Psoas muscle (tissue), 8 donors: ENCODE data around the gene CLEC4A. TPM values are rescaled to one million over a fixed set of nuclear protein-coding genes. Genes with fewer than 3 reads are reported as not detected.
"Not testable (repeated sequence)": the region's sequence is repeated elsewhere in the genome, so short reads cannot be mapped to it uniquely, and the experiment has no call there.

ENCODE experiments used
- ATAC-seq, 4 donors: fragments of 200-7000 bp; cut with Tn5 transposase; one replicate each; pipeline ENCODE4 v1.9.1; 2020; ENCODE audit warnings: moderate library complexity in 3 of 4, mild to moderate bottlenecking in 2 of 4
- DNase-seq, 2 donors: peaks; one replicate each; pipeline ENCODE4 v3.0.0-alpha.2; 2020
- H3K27ac ChIP-seq: fragments of 200-600 bp; one replicate; pipeline ENCODE4 v1.8.0; 2022
- H3K27me3 ChIP-seq, 3 donors: fragments of 200-600 bp in 1 of 3; one replicate each; pipeline versions ENCODE4 v1.6.1 to v1.8.0; 2013 to 2022; ENCODE audit warnings: low read length in 2 of 3, mild to moderate bottlenecking in 2 of 3, moderate library complexity in 1 of 3; ENCODE audit not compliant: insufficient read depth in 3 of 3
- H3K36me3 ChIP-seq, 2 donors: fragments of 200-600 bp in 1 of 2; one replicate each; pipeline versions ENCODE4 v1.6.1 to v1.8.0; 2013 to 2022; ENCODE audit warnings: low read depth in 1 of 2, mild to moderate bottlenecking in 1 of 2, moderate library complexity in 1 of 2; ENCODE audit not compliant: insufficient read depth in 1 of 2
- H3K4me1 ChIP-seq: fragments of 200-600 bp; one replicate; pipeline ENCODE4 v1.8.0; 2022
- H3K4me3 ChIP-seq: fragments of 200-600 bp; one replicate; pipeline ENCODE4 v1.8.0; 2022; ENCODE audit warnings: mild to moderate bottlenecking
- H3K9me3 ChIP-seq: fragments of 200-600 bp; one replicate; pipeline ENCODE4 v1.8.0; 2022
- WGBS, 3 donors: extraction: QIAGEN DNeasy Blood & Tissue Kit; methylation state at CpG; one replicate each; pipeline versions ENCODE4 v1.1.6 to v1.1.7; 2013; 5-methylcytosine and 5-hydroxymethylcytosine counted together
- intact Hi-C, 2 donors: fragments of 100-400 bp; cut with DNase I; formaldehyde crosslinking; loops; one replicate each; pipeline versions ENCODE4 v1.11.0 to v1.14.2; 2022
- polyA plus RNA-seq, 3 donors: library from polyadenylated mRNA; stranded (reverse); fragments of 200-250 nt; gene quantifications; one replicate each; pipeline ENCODE4 v1.2.3, GENCODE V29; 2013
- total RNA-seq, 4 donors: library from RNA; stranded (reverse); fragmentation: NEBNext Ultra II Directional in 2 of 4; extraction: Animal tissue kit (Norgen Biotek cat#: 25700) in 2 of 4; gene quantifications; one replicate each; pipeline versions ENCODE4 v1.2.1 to v1.2.4, GENCODE V29; 2021 to 2023
- TF ChIP-seq, protein P1 (sequence below): fragments of 200-600 bp; IDR thresholded peaks from one replicate; pipeline ENCODE4 v1.8.0; 2022; ENCODE audit warnings: antibody characterized with exemption
- donor health status: healthy with polysubstance abuse.
- donor health status: DM: no; HTN: no; CAD: no; lungs with moderate emphysema.
- donor health status: Bipolar disorder and iron deficiency.
- donor health status: healthy.
- donor health status: DM: yes; HTN: yes; CAD: no.
- donor health status: DM: no; HTN: no; CAD: no.
- donor health status: DM: no; HTN: no; CAD: no.
- donor health status: DM: yes; HTN: yes; CAD: no.

Gene CLEC4A
- total and polyA plus RNA-seq, 7 donors = 0.35 to 0.68 (median 0.59) TPM; not detected in 3

DNA sequence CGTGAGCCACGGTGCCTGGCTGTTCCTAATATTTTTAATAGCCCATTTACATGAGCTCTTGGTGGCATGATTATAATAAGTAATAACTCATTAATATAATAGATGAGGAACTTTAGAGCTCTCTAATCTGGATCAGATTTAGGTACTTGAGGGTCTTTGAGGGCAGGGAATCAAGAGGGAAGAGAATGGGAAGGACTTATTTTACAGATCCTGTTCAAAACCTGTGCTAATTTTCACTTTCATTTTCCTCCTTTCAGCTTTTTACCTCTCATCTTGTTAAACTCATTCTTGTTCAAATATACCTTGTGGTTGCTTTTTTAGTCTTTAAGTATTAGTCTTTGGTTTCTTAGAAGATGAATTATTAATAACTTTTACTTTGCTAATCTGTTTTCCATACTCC is 35.8 kb upstream of the CLEC4A start:
- Histone ChIP-seq H3K9me3 (no peaks in the 10 kb centered on the region), H3K4me1 (peaks cover 18% of the 10 kb centered on the region), H3K27ac (no peak overlapping the region), H3K4me3 (no peak overlapping the region), H3K36me3 (peaks cover 12 to 46% of the 10 kb centered on the region in 2 donors), H3K27me3 (no peaks in the 10 kb centered on the region)
- DNase-seq (no peak), ATAC-seq (no peak)
- TF ChIP-seq, protein P1, sequence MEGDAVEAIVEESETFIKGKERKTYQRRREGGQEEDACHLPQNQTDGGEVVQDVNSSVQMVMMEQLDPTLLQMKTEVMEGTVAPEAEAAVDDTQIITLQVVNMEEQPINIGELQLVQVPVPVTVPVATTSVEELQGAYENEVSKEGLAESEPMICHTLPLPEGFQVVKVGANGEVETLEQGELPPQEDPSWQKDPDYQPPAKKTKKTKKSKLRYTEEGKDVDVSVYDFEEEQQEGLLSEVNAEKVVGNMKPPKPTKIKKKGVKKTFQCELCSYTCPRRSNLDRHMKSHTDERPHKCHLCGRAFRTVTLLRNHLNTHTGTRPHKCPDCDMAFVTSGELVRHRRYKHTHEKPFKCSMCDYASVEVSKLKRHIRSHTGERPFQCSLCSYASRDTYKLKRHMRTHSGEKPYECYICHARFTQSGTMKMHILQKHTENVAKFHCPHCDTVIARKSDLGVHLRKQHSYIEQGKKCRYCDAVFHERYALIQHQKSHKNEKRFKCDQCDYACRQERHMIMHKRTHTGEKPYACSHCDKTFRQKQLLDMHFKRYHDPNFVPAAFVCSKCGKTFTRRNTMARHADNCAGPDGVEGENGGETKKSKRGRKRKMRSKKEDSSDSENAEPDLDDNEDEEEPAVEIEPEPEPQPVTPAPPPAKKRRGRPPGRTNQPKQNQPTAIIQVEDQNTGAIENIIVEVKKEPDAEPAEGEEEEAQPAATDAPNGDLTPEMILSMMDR = no peak
- 86 to 90% (median 88%) methylated on average over 2 of the region's 2 CpGs for WGBS, 3 donors
- intact Hi-C loops = no loop called here

DNA sequence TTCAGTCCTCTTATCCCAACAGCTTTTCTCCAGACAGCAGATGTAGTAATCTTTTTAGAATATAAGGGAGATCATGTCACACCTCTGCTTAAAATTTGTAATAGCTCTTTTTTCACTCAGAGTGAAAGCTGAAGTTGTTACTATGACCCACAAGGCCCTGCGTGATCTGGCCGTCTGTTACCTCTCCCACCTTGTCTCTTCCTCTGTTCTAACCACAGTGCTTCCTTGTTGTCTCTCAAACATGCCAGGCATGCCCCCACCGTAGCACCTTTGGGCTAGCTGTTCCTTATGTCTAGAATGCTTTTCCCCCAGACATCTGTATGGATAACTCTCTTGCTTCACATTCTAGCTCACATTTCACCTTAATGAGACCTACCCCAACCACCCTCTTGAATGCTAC is 34.8 kb upstream of the CLEC4A start:
- TF ChIP-seq, protein P1 = no peak
- Histone ChIP-seq H3K27ac (no peak overlapping the region), H3K9me3 (no peaks in the 10 kb centered on the region), H3K4me1 (peaks cover 9% of the 10 kb centered on the region), H3K27me3 (no peaks in the 10 kb centered on the region), H3K36me3 (peaks cover 14 to 55% of the 10 kb centered on the region in 2 donors), H3K4me3 (no peak overlapping the region)
- no peak for DNase-seq
- WGBS, 3 donors = 69 to 79% (median 70%) methylated on average over 3 of the region's 3 CpGs
- no peak for ATAC-seq
- intact Hi-C loops = no loop called here

DNA sequence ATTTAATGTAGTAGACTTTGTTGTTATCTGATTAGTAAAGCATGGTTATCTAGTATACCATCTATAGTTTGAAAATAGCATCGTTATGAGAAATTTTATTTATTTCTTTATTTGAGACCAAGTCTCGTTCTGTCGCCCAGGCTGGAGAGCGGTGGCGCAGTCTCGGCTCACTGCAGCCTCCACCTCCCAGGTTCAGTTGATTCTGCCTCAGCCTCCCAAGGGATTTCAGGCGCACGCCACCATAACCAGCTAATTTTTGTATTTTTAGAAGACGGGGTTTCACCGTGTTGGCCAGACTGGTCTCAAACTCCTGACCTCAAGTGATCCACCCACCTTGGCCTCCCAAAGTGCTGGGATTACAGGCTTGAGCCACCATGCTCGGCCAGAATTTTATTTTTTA is 34.1 kb upstream of the CLEC4A start:
- 85 to 90% (median 85%) methylated on average over 11 of the region's 11 CpGs for WGBS, 3 donors

DNA sequence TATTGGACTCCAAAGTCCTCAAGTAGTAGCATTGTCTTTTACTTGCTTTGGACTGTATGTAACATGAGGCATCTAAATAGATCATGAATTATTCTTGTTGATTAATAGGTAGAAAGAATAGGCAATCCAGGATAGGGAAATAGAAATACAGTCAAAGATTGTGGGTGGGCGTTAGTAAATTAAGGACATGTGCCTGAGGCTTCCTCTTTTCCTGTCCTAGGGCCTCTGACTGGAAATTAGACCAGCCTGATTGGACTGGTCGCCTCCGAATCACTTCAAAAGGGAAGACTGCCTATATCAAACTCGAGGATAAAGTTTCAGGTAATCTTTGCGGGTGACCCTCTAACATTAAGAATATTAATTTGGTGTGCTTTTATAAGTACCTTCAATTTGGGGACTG is 33.7 kb upstream of the CLEC4A start:
- Histone ChIP-seq H3K36me3 (peaks cover 18 to 66% of the 10 kb centered on the region in 2 donors), H3K4me1 (no peaks in the 10 kb centered on the region), H3K27ac (no peak overlapping the region), H3K4me3 (no peak overlapping the region), H3K27me3 (no peaks in the 10 kb centered on the region), H3K9me3 (no peaks in the 10 kb centered on the region)
- ATAC-seq (no peak), DNase-seq (no peak)
- 87 to 92% (median 91%) methylated on average over 5 of the region's 5 CpGs for WGBS, 3 donors
- TF ChIP-seq, protein P1 = no peak
- intact Hi-C loops = no loop called here

More for the DNA sequence above, 34.1 kb upstream of the CLEC4A start:
- H3K9me3 ChIP-seq, ATAC-seq, H3K27ac ChIP-seq, H3K27me3 ChIP-seq, H3K4me1 ChIP-seq, H3K4me3 ChIP-seq, intact Hi-C loops, DNase-seq: not testable (repeated sequence)
- H3K36me3 ChIP-seq = peaks cover 14 to 62% of the 10 kb centered on the region in 2 donors

DNA sequence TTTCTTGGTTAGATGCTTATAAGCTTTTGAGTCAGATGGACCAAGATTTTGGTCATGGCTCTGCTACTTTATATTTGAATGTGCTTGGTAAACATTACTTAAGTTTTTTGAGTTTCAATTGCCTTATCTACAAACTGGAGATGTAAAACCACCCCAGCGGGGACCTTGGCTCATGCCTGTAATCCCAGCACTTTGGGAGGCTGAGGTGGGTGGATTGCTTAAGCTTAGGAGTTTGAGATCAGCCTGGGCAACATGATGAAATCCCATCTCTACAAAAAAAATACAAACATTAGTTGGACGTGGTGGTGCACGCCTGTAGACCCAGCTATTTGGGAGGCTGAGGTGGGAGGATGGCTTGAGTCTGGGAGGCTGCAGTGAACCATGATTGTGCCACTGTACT is 30.1 kb upstream of the CLEC4A start:
- no peak for ATAC-seq
- H3K27me3 ChIP-seq = no peaks in the 10 kb centered on the region
- TF ChIP-seq, protein P1 = no peak
- 94 to 99% (median 95%) methylated on average over 3 of the region's 3 CpGs for WGBS, 3 donors
- intact Hi-C loops = no loop called here
- no peak overlapping the region for H3K27ac ChIP-seq
- H3K9me3 ChIP-seq = no peaks in the 10 kb centered on the region
- DNase-seq = no peak
- H3K4me3 ChIP-seq = no peak overlapping the region
- no peaks in the 10 kb centered on the region for H3K4me1 ChIP-seq
- H3K36me3 ChIP-seq = peaks cover 37 to 93% of the 10 kb centered on the region in 2 donors
